ENCODE measurements around the gene ZNF831.

DNA sequence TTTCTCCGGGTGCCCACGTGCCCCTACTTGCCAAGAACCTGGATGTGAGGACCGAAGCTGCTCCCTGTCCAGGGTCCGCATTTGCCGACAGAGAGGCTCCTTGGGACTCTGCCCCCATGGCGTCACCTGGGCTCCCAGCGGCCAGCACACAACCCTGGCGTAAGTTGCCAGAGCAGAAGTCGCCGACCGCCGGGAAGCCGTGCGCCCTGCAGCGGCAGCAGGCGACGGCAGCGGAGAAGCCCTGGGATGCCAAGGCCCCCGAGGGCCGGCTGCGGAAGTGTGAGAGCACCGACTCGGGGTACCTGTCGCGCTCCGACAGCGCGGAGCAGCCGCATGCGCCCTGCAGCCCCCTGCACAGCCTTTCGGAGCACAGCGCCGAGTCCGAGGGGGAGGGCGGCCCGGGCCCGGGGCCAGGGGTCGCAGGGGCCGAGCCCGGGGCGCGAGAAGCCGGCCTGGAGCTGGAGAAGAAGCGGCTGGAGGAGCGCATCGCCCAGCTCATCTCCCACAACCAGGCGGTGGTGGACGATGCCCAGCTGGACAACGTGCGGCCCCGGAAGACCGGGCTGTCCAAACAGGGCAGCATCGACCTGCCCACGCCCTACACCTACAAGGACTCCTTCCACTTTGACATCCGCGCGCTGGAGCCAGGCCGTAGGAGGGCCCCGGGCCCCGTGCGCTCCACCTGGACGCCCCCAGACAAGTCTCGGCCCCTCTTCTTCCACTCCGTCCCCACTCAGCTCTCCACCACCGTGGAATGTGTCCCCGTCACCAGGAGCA lies 28.3 kb downstream of the ZNF831 start:
- TF ChIP-seq TAF1 (IDR thresholded peaks at IDR 0.05; ENCODE audit: borderline replicate concordance, low read depth, low read length) = no peak
- no peak for TF ChIP-seq POLR2A (IDR thresholded peaks at IDR 0.05; ENCODE audit: low read depth, low read length)
- no peak for TF ChIP-seq POLR2AphosphoS5 (IDR thresholded peaks at IDR 0.05; ENCODE audit: low read depth, low read length)
